SK-N-MC (cell line): Measurements from ENCODE around the gene PAPOLB.

ENCODE experiments used
- DNase-seq: peaks from one replicate; pipeline ENCODE4 v3.0.0-alpha.2; 2011; ENCODE audit warnings: low read depth, low spot score
- H3K27ac ChIP-seq: fragments of 200-600 bp; sonication (generic); 2 replicates; pipeline ENCODE4 v1.5.1; 2016; ENCODE audit warnings: mixed run types
- H3K36me3 ChIP-seq: fragments of 200-600 bp; sonication (generic); 2 replicates; pipeline ENCODE4 v1.6.1; 2017; ENCODE audit warnings: antibody characterized with exemption, low read length, mixed read lengths; ENCODE audit not compliant: insufficient read depth
- H3K4me3 ChIP-seq: fragments of 200-600 bp; sonication (generic); 2 replicates; pipeline ENCODE4 v1.5.1; 2016
- H3K9ac ChIP-seq: fragments of 200-600 bp; sonication (generic); 2 replicates; pipeline ENCODE4 v1.8.0; 2017; ENCODE audit warnings: mixed run types, mixed read lengths; ENCODE audit not compliant: insufficient read length
- H3K9me3 ChIP-seq: fragments of 200-600 bp; sonication (generic); 2 replicates; pipeline ENCODE4 v1.6.1; 2017; ENCODE audit warnings: low read depth, mild to moderate bottlenecking, antibody characterized with exemption, low read length, moderate library complexity, mixed read lengths
- EZH2 ChIP-seq: fragments of 200-600 bp; sonication (generic); IDR thresholded peaks from one replicate; pipeline ENCODE4 v1.6.1; 2017; ENCODE audit warnings: antibody characterized with exemption
- FOXP2 ChIP-seq: optimal IDR thresholded peaks from 2 replicates; pipeline ENCODE3; 2011; ENCODE audit warnings: mild to moderate bottlenecking, moderate library complexity; ENCODE audit not compliant: insufficient read depth; ENCODE audit errors: extremely low read length, control extremely low read depth
- POLR2AphosphoS5 ChIP-seq: IDR thresholded peaks from 2 replicates; pipeline ENCODE4 v1.6.1; 2012; ENCODE audit warnings: mild to moderate bottlenecking, low read depth, low read length, borderline replicate concordance

Gene PAPOLB

DNA sequence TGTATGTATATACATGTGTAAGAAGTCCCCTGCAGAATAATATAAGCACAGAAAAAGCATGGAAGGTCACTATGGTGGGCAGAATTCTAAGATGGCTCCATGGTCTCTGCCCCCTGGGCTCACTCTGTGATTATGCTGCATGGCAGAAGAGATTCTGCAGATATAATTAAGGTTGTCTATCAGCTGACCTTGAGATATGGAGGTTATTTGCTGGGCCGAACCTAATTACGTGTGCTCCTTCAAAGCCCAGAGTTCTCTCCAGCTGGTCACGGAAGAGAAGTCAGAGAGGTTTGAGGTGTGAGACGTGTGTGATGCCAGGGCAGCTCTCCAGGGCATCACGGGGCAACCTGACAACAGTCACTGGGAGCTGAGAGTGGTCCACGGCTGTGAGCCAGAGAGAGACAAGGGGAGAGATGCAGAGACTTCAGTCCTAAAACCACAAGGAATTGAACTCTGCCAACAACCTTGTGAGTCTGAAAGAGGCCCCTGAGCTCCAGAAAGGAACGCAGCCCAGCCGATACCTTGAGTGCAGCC, 11.5 kb downstream of the PAPOLB start:
- H3K36me3 ChIP-seq: no peaks in the 10 kb centered on the region
- H3K9ac ChIP-seq: no peak overlapping the region
- no peak for DNase-seq
- no peak for TF ChIP-seq POLR2AphosphoS5
- TF ChIP-seq EZH2: no peak
- TF ChIP-seq FOXP2: no peak
- H3K27ac ChIP-seq: no peak overlapping the region
- no peak overlapping the region for H3K4me3 ChIP-seq
- no peaks in the 10 kb centered on the region for H3K9me3 ChIP-seq

DNA sequence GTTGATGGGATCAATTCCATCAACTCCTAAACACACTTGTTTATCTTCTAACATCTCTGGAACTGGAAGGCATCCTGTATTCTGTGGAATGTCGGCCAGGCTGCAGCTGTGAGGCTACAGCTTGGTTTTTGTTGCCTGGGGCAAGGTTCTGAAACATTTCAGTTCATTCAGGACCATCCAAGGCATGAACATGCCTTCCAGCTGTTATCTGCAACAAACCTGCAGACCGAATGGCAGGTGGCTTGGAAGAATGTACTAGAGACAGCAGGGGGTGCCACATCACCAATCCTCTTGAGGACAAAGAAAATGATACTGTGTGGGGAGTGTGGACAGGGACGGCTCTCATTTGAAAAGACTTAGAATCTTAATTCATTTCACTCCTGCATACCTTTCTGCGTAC, 12.4 kb downstream of the PAPOLB start:
- no peaks in the 10 kb centered on the region for H3K9me3 ChIP-seq
- DNase-seq: no peak
- H3K36me3 ChIP-seq: no peaks in the 10 kb centered on the region
- TF ChIP-seq FOXP2 (no peak), EZH2 (no peak), POLR2AphosphoS5 (no peak)
- H3K27ac ChIP-seq: no peak overlapping the region
- H3K4me3 ChIP-seq: no peak overlapping the region
- no peak overlapping the region for H3K9ac ChIP-seq

DNA sequence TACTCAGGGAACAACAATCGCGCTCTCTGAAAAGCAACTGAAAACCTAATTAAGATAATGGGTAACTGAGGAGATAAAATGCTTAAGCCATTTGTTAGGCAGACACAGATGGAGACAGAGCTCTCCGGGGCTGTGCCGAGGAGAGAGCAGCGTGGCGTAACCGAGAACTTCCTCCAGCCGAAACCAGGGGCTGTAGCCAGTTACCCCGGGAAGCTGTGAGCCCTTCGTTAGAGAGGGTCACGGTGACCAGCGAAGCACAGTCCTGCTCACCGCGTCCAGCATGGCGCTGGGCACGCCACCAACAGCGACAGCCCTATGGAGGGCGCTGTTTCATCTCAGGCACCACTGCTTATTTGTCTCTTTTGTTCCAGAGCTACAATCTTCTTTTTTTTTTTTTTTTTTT, 16.1 kb downstream of the PAPOLB start:
- H3K9ac ChIP-seq: no peak overlapping the region
- no peaks in the 10 kb centered on the region for H3K9me3 ChIP-seq
- TF ChIP-seq FOXP2: no peak
- TF ChIP-seq POLR2AphosphoS5: no peak
- TF ChIP-seq EZH2: no peak
- no peak for DNase-seq
- no peaks in the 10 kb centered on the region for H3K36me3 ChIP-seq
- no peak overlapping the region for H3K27ac ChIP-seq
- no peak overlapping the region for H3K4me3 ChIP-seq

DNA sequence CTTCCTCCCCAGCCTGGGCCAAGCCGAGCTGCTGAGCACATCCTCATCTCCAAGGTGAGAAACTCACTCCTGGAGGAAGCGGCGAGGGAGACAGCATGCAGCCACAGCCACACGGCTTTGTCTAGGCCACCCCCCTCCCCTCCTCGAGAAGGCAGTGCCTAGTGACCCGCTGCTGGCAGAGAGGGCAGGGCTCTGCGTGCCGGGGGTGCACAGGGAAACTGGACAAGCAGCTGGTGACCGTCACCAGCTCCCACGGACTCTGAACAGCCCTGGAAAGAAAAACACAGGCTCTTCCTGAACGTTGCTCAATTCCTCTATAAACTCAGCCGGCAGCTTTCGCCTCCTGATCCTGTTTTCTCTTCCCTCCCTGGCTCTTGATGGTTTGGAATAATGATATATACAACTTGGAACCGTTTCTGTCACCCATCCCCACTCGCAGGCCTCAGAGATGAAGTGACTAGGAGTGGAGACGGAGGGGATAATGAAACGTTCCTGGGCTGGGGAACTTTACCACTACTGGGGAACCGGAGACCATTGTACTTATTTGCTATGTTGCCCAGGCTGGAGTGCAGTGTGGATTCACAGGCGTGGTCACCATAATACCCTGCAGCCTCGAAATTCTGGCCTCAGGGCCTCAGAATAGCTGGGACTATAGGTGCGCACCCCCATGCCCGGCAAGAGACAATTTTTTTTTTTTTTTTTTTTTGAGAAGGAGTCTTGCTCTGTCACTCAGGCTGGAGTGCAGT, 19.3 kb downstream of the PAPOLB start:
- Histone ChIP-seq H3K9ac (no peak overlapping the region), H3K27ac (no peak overlapping the region)
- no peak for DNase-seq

DNA sequence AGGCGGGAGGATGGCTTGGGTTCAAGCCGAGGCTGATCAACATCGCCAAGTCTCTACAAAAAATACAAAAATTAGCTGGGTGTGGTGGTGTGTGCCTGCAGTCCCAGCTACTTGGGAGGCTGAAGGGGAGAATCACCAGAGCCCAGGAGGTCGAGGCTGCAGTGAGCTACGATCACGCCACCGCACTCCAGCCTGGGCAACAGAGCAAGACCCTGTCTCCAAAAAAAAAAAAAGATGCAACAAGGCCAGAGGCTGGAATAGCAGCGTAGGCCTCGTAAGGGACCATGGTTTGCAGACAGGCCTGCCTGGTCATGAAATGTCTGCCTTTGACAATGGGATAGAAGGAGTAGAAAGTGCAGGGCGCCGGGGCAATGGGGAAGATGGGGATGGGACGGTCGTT, 20.0 kb downstream of the PAPOLB start:
- Histone ChIP-seq H3K9me3 (no peaks in the 10 kb centered on the region), H3K36me3 (no peaks in the 10 kb centered on the region), H3K9ac (no peak overlapping the region), H3K4me3 (no peak overlapping the region), H3K27ac (no peak overlapping the region)
- TF ChIP-seq FOXP2: no peak
- DNase-seq: no peak

More for the DNA sequence above, 19.3 kb downstream of the PAPOLB start:
- TF ChIP-seq FOXP2 (no peak), POLR2AphosphoS5 (no peak)
- H3K4me3 ChIP-seq: no peak overlapping the region
- H3K36me3 ChIP-seq: no peaks in the 10 kb centered on the region
- no peaks in the 10 kb centered on the region for H3K9me3 ChIP-seq

DNA sequence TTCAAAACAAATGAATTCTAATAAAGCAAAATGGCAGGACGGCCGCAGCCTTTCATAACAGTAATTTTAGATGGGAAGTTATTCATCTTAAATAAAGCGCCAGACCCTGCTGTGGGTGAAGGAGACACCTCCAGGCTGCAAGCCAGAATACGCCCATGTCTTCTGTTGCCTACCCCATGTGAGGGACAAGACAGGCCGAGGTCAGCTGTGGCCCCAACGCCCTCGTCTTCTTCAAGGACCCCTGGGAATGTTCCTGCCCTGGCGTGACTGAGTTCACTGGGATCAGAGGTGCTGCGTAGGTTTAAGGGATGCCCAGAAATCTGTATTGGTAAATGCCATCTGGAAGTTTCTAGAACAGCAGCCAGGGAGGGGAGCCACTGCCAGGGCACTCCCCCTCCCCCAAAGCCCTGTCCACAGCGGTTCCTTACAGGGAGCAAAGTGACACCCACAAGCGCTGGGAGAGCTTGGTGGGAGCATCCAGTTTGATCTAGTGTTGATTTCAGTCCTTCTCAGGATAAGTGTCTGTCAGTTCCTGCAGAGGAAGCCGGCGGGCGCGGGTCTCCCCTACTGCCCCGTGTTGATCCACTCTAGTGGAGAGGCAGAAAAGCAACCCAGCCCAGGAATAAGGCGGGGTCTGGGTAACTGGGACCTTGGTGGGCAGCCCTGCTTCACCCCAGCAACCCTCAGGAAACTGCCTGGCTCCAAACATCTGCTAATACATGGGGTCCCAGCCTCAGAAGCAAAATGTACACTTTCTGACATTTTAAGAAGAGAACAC, 20.6 kb downstream of the PAPOLB start:
- Histone ChIP-seq H3K36me3 (no peaks in the 10 kb centered on the region), H3K9me3 (no peaks in the 10 kb centered on the region), H3K9ac (no peak overlapping the region), H3K4me3 (no peak overlapping the region), H3K27ac (no peak overlapping the region)
- no peak for DNase-seq
- no peak for TF ChIP-seq FOXP2

DNA sequence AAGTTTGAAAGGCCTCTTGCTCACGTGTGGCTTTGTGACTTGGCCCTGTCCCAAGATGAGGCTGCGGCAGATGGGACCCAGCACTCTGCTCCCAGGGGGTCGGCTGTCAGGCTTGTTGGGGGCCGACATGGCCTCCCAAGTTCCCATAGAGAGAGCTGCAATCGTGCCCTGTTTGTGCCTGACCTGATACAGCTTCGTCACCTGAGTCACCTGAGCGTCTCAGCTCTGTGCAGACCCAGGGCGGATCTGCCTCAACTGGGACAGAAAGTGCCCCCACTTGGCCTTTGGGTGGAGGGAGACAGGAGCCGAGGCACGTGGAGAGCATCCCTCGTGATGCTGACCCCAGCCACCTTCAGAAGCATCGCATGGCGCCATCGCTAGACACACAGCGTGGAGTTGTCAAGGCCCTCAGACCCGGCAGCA, 21.7 kb downstream of the PAPOLB start:
- Histone ChIP-seq H3K9me3 (no peaks in the 10 kb centered on the region), H3K9ac (no peak overlapping the region), H3K36me3 (no peaks in the 10 kb centered on the region), H3K27ac (no peak overlapping the region), H3K4me3 (no peak overlapping the region)
- no peak for DNase-seq
- no peak for TF ChIP-seq EZH2
- no peak for TF ChIP-seq POLR2AphosphoS5
- TF ChIP-seq FOXP2: no peak

DNA sequence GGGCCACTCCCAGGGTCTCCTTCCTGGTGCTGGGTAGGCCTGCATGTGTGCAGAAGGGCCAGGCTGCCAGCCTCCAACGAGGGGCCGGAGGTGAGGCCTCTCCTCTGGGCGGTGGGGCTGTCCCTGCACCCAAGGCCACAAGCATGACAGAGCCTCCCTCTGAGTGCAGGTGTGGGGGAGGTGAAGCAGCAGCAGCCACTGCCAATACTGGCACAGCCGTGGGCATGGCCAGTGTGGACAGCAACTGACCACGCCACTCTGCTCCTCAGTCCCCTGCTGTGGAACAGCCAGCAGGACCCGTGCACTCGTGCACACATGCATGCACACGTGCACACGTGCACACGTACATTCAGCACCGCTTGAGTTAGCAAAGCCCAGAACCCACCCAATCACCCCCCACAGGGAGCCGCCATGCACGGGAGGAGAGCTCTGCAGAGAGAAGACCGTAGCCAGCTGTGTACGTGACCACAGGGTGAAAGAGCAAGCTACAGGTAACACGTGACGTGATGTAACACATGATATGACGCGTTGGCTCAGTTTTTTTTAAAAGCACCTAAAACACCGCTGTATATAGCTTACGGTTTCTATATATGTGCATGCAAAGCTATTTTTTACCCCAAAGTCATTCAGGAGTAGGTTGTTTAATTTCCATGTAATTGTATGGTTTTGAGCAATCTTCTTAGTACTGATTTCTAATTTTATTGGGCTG, 23.1 kb downstream of the PAPOLB start:
- H3K9me3 ChIP-seq: no peaks in the 10 kb centered on the region
- H3K36me3 ChIP-seq: no peaks in the 10 kb centered on the region
- no peak for TF ChIP-seq EZH2
- TF ChIP-seq FOXP2: no peak
- no peak for TF ChIP-seq POLR2AphosphoS5
- H3K4me3 ChIP-seq: no peak overlapping the region
- no peak for DNase-seq
- no peak overlapping the region for H3K27ac ChIP-seq
- no peak overlapping the region for H3K9ac ChIP-seq
